ENCODE data around the gene PNMT.
"Not testable (repeated sequence)": the region's sequence is repeated elsewhere in the genome, so short reads cannot be mapped to it uniquely, and the experiment has no call there.

PNMT gene

GRCh38 chr17:39699157-39699817 is 31.0 kb downstream of the PNMT start:
- DNase-seq; intact Hi-C loops (cut with DNase I): not testable (repeated sequence)

DNA sequence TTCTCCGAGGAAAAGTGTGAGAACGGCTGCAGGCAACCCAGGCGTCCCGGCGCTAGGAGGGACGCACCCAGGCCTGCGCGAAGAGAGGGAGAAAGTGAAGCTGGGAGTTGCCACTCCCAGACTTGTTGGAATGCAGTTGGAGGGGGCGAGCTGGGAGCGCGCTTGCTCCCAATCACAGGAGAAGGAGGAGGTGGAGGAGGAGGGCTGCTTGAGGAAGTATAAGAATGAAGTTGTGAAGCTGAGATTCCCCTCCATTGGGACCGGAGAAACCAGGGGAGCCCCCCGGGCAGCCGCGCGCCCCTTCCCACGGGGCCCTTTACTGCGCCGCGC is 31.5 kb downstream of the PNMT start, which contains the start of gene ERBB2:
Gene ERBB2 (plus strand): TSS at position 247 of the 330 bp plus-strand sequence. CDS start 175 bp downstream, outside the sequence.
- DNase-seq = peak; percentile 21 to 90 (median 72)
- intact Hi-C loops (cut with DNase I) = no loop called here

DNA sequence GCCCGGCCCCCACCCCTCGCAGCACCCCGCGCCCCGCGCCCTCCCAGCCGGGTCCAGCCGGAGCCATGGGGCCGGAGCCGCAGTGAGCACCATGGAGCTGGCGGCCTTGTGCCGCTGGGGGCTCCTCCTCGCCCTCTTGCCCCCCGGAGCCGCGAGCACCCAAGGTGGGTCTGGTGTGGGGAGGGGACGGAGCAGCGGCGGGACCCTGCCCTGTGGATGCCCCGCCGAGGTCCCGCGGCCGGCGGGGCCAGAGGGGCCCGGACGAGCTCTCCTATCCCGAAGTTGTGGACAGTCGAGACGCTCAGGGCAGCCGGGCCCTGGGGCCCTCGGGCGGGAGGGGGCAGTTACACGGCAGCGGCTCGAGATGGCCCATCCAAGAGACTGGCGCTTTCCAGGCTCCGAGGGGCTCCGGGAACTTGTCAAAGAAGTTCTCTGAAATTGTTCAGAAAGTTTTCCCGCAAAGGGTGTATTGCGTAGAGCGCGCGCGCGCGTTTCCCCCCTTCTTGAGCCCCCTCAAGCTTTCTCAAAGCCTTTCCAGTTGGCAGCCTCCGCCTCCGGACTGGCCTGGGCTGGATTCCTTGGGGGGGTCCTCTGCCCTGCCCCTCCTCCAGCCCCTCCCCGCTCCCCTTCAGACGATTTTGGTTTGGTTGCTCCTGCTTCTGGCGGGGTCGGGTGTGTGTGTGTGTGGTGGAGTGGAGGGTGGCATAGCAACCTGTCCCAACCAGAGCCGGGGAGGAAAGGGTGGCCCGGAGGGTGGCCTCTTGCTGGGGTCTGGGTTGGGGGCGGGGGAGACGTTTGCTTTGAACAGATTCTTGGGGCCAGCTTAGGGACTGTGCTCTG is 32.1 kb downstream of the PNMT start:
- intact Hi-C loops (cut with DNase I) = no loop called here
- DNase-seq = peak in 1 of 42 donors; percentile 29

GRCh38 chr17:39701012-39701783 is 32.9 kb downstream of the PNMT start:
- no peak for DNase-seq
- intact Hi-C loops (cut with DNase I) = no loop called here

GRCh38 chr17:39701784-39702422 is 33.6 kb downstream of the PNMT start:
- intact Hi-C loops (cut with DNase I) = no loop called here
- no peak for DNase-seq

- intact Hi-C loops (cut with DNase I) = no loop called here
- DNase-seq = no peak
Observed at GRCh38 chr17:39702901-39703893, 34.9 kb downstream of the PNMT start.

DNA sequence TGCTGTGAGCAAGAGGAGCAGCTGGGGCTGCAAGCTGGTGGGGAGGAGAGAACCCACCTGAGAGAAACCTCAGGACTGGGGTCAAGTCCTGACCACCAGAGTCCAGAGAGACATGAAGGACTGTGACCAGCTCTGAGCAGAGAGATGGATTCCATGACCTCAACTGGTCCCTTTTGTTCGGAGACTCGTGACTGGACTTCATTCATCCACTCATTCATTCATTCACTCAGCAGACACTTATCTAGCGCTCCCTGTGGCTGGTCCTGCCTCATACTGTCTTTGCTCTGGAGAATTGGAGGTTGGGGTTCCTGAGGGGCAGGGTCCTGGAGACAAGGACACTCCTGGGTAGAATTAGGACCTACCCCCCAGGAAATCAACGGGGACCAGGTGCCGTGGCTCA is 35.7 kb downstream of the PNMT start:
- intact Hi-C loops (cut with DNase I) = no loop called here
- no peak for DNase-seq

DNA sequence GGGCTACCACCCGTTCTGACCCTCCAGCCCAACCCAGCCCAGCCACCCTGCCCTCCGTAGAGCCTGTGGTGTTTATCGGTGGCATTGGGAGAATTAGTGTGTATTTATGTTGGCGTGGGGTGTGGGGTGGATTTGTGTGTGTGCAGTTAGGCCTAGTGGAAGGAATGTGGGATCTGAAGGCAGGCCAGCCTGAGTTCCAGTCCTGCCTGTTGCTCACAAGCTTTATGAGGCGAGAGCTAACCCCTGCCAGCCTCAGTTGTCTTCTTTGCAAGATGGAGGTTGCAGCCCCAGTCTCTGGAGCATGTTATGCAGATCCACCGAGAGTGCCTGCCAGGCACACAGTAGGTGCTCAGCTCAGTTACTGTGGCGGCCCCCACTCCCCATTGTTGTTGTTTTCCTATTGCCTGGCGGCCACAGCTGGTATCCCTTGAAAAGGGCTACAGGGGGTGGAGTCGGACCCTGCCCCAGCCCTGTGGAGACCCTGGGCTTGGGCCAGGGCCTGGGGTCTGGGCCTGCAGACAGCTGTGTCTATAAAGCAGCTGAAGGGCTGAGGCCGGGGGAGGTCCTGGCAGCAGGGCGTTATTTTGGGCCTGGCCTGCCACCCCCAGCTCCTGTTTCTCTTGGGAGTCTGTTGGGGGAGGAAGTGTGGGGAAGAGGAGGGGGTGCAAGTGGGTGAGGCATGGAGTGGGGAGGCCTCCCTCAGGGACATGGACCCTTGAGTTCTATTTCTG is 36.7 kb downstream of the PNMT start:
- intact Hi-C loops (cut with DNase I) = no loop called here
- no peak for DNase-seq

DNA sequence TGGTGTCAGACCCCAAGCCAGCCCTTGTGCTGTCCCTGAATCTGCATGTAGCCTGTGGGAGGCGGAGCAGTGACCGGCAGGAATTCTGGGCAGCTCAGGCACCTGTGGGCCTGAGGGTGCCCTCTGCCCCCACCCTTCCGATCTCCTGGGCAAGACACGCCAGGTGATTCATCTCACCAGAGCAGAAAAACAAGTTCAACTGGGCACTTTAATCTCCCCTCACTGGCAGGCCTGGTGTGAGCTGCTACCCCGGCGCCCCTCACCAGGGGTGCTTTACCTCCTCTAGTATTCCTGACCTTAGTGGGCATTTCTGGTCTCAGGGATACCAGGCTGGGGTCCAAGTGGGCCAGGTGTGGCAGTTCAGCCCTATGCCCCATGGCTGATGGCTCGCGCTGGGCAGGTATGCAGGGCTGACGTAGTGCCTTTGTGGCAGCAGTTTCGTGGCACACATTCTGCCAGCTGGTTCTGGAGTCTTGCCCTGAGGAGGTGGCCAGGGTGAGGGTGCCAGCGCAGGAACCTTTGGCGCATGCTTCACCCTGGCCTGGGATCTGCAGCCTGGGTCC is 37.6 kb downstream of the PNMT start:
- intact Hi-C loops (cut with DNase I) = no loop called here
- no peak for DNase-seq

DNA sequence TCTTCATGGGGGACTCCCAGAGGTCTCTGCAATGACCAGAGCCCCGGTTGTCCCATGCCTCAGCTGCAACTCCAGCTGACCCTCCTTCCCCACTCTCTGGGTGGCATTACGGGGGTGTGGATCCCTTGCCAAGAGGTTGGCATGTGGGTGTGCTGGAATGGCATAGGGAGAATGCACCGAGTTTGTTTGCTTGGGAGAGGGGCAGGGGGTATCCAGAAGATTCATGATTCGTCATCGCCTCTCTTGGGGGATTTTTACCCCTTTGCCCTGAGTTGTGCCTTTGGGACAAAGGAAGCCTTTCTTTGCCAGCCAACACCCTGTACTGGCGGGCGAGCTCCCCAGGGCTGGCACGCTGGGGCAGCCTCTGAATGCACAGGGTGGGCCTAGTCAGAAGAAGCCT is 38.1 kb downstream of the PNMT start:
- DNase-seq = no peak
- intact Hi-C loops (cut with DNase I) = no loop called here

DNA sequence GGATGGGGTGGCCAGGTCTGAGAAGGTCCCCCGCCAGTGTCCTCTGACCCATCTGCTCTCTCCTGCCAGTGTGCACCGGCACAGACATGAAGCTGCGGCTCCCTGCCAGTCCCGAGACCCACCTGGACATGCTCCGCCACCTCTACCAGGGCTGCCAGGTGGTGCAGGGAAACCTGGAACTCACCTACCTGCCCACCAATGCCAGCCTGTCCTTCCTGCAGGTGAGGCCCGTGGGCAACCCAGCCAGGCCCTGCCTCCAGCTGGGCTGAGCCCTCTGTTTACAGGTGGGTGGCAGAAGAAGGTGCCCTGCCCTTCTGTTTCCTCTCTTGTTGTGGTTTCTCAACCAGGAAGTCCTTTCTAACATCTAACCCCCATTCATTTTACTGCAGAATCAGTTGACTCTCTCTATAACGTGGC is 38.7 kb downstream of the PNMT start:
- no peak for DNase-seq
- intact Hi-C loops (cut with DNase I) = no loop called here

DNA sequence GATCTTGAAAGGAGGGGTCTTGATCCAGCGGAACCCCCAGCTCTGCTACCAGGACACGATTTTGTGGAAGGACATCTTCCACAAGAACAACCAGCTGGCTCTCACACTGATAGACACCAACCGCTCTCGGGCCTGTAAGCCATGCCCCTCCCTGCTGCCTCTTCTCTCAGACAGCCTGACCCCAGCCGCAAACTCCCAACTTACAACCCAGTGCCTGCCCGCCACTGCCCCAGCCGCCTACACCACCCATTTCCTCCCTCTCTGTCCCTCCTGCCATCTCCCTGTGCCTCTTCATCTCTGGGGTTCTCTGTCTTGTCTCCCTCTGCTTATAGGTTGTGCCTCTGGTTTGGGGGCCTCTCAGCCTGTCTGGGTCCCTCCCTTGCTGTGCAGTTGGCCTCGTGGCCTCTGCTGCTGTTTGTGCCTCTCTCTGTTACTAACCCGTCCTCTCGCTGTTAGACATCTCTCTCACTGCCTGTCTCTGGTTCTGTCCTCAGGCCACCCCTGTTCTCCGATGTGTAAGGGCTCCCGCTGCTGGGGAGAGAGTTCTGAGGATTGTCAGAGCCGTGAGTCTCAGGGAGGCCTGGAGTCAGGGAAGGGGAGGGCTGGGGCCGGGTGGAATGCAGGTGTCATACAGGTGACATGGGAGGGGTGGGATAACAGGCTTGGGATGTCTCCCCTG is 41.2 kb downstream of the PNMT start:
- DNase-seq = no peak
- intact Hi-C loops (cut with DNase I) = no loop called here

DNA sequence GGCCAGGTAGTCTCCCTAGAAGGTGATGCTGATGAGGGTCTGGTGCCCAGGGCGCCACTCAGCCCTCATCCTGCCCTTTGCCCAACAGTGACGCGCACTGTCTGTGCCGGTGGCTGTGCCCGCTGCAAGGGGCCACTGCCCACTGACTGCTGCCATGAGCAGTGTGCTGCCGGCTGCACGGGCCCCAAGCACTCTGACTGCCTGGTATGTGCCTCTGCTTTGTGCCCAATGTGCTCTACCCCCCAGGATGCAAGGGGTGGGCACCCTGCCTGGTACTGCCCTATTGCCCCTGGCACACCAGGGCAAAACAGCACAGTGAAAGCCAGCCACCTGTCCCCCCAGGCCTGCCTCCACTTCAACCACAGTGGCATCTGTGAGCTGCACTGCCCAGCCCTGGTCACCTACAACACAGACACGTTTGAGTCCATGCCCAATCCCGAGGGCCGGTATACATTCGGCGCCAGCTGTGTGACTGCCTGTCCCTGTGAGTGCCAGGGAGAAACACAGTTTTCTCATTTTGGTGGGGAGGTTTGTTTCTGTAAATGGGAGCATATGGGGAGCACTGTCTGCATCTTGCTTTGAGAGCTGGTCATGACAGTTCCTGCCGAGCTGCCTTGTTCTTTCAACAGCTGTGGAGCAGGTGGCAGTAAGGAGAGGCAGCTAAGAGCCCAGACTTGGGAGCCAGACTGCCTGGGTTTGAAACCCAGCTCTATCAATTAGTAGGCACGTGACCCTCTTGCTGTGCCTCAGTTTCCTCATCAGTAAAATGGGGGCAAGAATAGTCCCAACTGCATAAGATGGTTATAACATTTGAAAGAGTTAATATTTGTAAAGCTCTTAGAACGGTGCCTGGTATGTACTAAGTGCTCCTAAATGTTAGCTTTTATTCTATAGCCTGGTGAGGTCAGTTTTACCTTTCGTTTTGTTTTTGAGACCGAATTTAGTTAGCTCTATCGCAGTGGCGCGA is 42.0 kb downstream of the PNMT start:
- intact Hi-C loops (cut with DNase I) = no loop called here

GRCh38 chr17:39711071-39711470 is 42.8 kb downstream of the PNMT start:
- intact Hi-C loops (cut with DNase I); DNase-seq: not testable (repeated sequence)

More for the DNA sequence above, 42.0 kb downstream of the PNMT start:
- no peak for DNase-seq

DNA sequence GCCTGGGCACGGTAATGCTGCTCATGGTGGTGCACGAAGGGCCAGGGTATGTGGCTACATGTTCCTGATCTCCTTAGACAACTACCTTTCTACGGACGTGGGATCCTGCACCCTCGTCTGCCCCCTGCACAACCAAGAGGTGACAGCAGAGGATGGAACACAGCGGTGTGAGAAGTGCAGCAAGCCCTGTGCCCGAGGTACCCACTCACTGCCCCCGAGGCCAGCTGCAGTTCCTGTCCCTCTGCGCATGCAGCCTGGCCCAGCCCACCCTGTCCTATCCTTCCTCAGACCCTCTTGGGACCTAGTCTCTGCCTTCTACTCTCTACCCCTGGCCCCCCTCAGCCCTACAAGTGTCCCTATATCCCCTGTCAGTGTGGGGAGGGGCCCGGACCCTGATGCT is 43.6 kb downstream of the PNMT start:
- DNase-seq = no peak
- intact Hi-C loops (cut with DNase I) = no loop called here

DNA sequence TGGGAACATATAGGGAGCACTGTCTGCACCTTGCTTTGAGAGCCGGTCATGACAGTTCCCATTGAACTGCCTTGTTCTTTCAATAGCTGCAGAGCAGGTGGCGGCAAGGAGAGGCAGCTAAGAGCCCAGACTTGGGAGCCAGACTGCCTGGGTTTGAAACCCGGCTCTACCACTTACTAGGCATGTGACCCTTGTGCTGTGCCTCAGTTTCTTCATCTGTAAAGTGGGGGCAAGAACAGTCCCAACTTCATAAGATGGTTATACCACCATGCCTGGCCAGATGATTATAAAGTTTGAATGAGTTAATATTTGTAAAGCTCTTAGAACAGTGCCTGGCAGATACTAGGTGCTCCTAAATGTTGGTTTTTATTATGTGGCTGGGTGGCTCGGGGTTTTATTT is 46.0 kb downstream of the PNMT start:
- no peak for DNase-seq
- intact Hi-C loops (cut with DNase I) = no loop called here

All from head of caudate nucleus (tissue), 42 donors.